Measurements from ENCODE around the gene TCHH. TPM values are rescaled to one million over a fixed set of nuclear protein-coding genes. Genes with fewer than 3 reads are reported as not detected.

TCHH gene
- total RNA-seq, 3 donors from 2014 or later, result under 0.01 to 3.0 (median 0.15) TPM

DNA sequence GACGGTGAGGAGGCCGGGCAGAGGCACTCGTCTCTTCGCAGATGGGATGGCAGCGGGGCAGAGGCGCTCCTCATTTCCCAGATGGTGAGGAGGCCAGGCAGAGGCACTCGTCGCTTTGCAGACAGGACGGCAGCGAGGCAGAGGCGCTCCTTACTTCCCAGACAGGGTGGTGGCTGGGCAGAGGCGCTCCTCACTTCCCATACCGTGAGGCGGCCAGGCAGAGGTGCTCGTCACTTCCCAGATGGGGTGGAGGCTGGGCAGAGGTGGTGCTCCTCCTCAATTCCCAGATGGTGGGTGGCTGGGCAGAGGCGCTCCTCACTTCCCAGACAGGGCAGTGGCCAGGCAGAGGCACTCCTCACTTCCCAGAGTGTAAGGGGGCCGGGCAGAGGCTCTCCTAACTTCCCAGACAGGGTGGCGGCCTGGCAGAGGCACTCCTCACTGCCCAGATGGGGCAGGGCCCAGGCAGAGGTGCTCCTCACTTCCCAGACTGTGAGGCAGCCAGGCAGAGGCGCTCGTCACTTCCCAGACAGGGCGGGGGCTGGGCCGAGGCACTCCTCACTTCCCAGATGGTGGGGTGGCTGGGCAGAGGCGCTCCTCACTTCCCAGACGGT lies 36.3 kb downstream of the TCHH start:
- Histone ChIP-seq H3K9me3 (no peaks in the 10 kb centered on the region), H3K27ac (no peak overlapping the region), H3K4me1 (no peaks in the 10 kb centered on the region), H3K4me3 (no peak overlapping the region), H3K27me3 (peaks cover 0 to 4% of the 10 kb centered on the region in 2 donors), H3K36me3 (no peaks in the 10 kb centered on the region)
- intact Hi-C loops (cut with DNase I; ENCODE audit: low total_unique reads), result no loop called here
- DNase-seq (ENCODE audit: low spot score in 2 of 2), result no peak
- TF ChIP-seq POLR2AphosphoS5 (IDR thresholded peaks at IDR 0.05), result no peak
- no peak for TF ChIP-seq POLR2A (IDR thresholded peaks at IDR 0.05)
- no peak for TF ChIP-seq CTCF (IDR thresholded peaks at IDR 0.05)

- H3K27ac ChIP-seq, result no peak overlapping the region
- TF ChIP-seq POLR2A (IDR thresholded peaks at IDR 0.05) (no peak), POLR2AphosphoS5 (IDR thresholded peaks at IDR 0.05) (no peak), CTCF (IDR thresholded peaks at IDR 0.05) (no peak)
- peaks cover 0 to 6% of the 10 kb centered on the region in 2 donors for H3K27me3 ChIP-seq
- no peaks in the 10 kb centered on the region for H3K36me3 ChIP-seq
- no peak for DNase-seq (ENCODE audit: low spot score in 2 of 2)
- H3K9me3 ChIP-seq, result no peaks in the 10 kb centered on the region
- H3K4me3 ChIP-seq, result no peak overlapping the region
- H3K4me1 ChIP-seq, result no peaks in the 10 kb centered on the region
- intact Hi-C loops (cut with DNase I; ENCODE audit: low total_unique reads), result no loop called here
These were observed 42.9 kb downstream of the TCHH start for GRCh38 chr1:152072311-152072710.

DNA sequence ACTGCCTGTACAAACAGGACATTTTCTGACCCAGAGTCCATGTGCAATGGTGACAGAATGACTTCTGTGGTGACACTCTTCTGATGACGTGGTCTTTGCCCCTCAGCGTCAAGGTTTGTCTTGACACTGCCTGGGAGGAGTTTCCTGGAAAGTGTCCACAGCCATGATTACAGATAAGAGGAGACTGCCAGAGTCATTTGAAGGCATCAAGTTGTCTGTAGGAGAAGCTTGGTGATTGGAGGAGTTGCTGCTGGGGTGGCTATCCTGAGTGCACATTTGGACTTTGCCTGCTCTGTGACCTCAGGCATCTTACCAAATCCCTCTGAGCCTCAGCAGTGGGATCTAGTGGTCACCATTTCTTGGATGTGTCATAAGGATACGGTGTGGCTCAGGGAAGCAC lies 44.1 kb downstream of the TCHH start:
- Histone ChIP-seq H3K4me3 (no peak overlapping the region), H3K9me3 (no peaks in the 10 kb centered on the region), H3K27me3 (peaks cover 0 to 8% of the 10 kb centered on the region in 2 donors), H3K36me3 (no peaks in the 10 kb centered on the region), H3K4me1 (no peaks in the 10 kb centered on the region), H3K27ac (no peak overlapping the region)
- no peak for DNase-seq (ENCODE audit: low spot score in 2 of 2)
- no peak for TF ChIP-seq POLR2AphosphoS5 (IDR thresholded peaks at IDR 0.05)
- no peak for TF ChIP-seq CTCF (IDR thresholded peaks at IDR 0.05)
- no peak for TF ChIP-seq POLR2A (IDR thresholded peaks at IDR 0.05)
- intact Hi-C loops (cut with DNase I; ENCODE audit: low total_unique reads), result no loop called here

DNA sequence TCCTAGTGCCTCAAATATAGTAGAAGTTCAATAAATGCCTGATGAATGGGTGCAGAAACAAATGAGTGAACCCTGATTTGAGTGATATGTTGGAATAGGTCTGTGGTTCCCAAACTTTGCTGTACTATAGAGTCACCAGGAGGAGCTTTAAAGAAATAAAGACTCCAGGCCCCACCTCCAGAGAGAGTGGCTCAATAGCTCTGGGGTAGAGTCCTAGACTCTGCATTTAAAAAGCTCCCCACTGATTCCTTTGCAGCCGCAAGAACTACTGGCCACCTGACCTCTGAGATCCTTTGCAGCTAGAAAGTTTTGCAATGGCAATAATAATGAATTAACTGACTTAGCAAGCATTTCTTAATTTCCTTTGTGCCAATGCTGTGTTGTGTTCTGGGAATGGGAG lies 47.3 kb downstream of the TCHH start:
- no peak for DNase-seq (ENCODE audit: low spot score in 2 of 2)
- Histone ChIP-seq H3K36me3 (no peaks in the 10 kb centered on the region), H3K4me3 (no peak overlapping the region), H3K9me3 (no peaks in the 10 kb centered on the region), H3K4me1 (no peaks in the 10 kb centered on the region), H3K27me3 (peaks cover 0 to 7% of the 10 kb centered on the region in 2 donors), H3K27ac (no peak overlapping the region)
- TF ChIP-seq POLR2A (IDR thresholded peaks at IDR 0.05) (no peak), POLR2AphosphoS5 (IDR thresholded peaks at IDR 0.05) (no peak), CTCF (IDR thresholded peaks at IDR 0.05) (no peak)
- intact Hi-C loops (cut with DNase I; ENCODE audit: low total_unique reads), result no loop called here

- no peak for TF ChIP-seq POLR2A (IDR thresholded peaks at IDR 0.05)
- no peak for TF ChIP-seq CTCF (IDR thresholded peaks at IDR 0.05)
- TF ChIP-seq POLR2AphosphoS5 (IDR thresholded peaks at IDR 0.05), result no peak
- H3K4me3 ChIP-seq, result no peak overlapping the region
- no peak for DNase-seq (ENCODE audit: low spot score in 2 of 2)
- H3K4me1 ChIP-seq, result no peaks in the 10 kb centered on the region
- intact Hi-C loops (cut with DNase I; ENCODE audit: low total_unique reads), result no loop called here
- H3K9me3 ChIP-seq, result no peaks in the 10 kb centered on the region
- H3K27ac ChIP-seq, result no peak overlapping the region
- H3K36me3 ChIP-seq, result no peaks in the 10 kb centered on the region
- peaks cover 0 to 7% of the 10 kb centered on the region in 2 donors for H3K27me3 ChIP-seq
These were observed 48.1 kb downstream of the TCHH start for GRCh38 chr1:152067150-152067549.

All from breast epithelium (tissue), 4 donors.